Vagina (tissue), 2 donors: ENCODE measurements around the gene NCAM2. TPM values are rescaled to one million over a fixed set of nuclear protein-coding genes. Genes with fewer than 3 reads are reported as not detected.

Experiments used
- DNase-seq, 2 donors: peaks; one replicate each; pipeline ENCODE4 v3.0.0-alpha.2; 2017; ENCODE audit errors: extremely low spot score in 2 of 2
- H3K27ac ChIP-seq: fragments of 200-600 bp; sonication (generic); one replicate; pipeline ENCODE4 v1.5.1; 2019
- H3K27me3 ChIP-seq: fragments of 200-600 bp; sonication (generic); one replicate; pipeline ENCODE4 v1.5.1; 2019
- H3K36me3 ChIP-seq, 2 donors: fragments of 200-600 bp; sonication (generic); one replicate each; pipeline ENCODE4 v1.5.1; 2017 to 2019
- H3K4me1 ChIP-seq: fragments of 200-600 bp; sonication (generic); one replicate; pipeline ENCODE4 v1.5.1; 2019
- H3K4me3 ChIP-seq, 2 donors: fragments of 200-600 bp; sonication (generic); 1 replicate in 1 of 2; 2 replicates in 1 of 2; pipeline ENCODE4 v1.5.1; 2016 to 2019
- H3K9me3 ChIP-seq: fragments of 200-600 bp; sonication (generic); one replicate; pipeline ENCODE4 v1.5.1; 2019
- POLR2A ChIP-seq, 2 donors: fragments of 450-650 bp; IDR thresholded peaks; one replicate each; pipeline ENCODE4 v1.6.1; 2017; ENCODE audit warnings: antibody characterized with exemption in 2 of 2, mild to moderate bottlenecking in 2 of 2, moderate library complexity in 2 of 2
- POLR2AphosphoS5 ChIP-seq, 2 donors: sonication (generic); formaldehyde crosslinking; IDR thresholded peaks; one replicate each; pipeline ENCODE4 v1.9.0; 2017; ENCODE audit warnings: antibody characterized with exemption in 2 of 2, mild to moderate bottlenecking in 2 of 2, low read depth in 1 of 2; ENCODE audit not compliant: insufficient read depth in 1 of 2
- intact Hi-C: fragments of 100-400 bp; cut with DNase I; formaldehyde crosslinking; loops from one replicate; pipeline ENCODE4 v1.15.1; 2023
- total RNA-seq: library from RNA; depleted of rRNA; stranded (reverse); fragments of >200 nt; gene quantifications from one replicate; pipeline ENCODE4 v1.2.3, GENCODE V29; 2016
- TF ChIP-seq, protein P1 (sequence below), 3 experiments: fragments of 450-650 bp in 2 of 3; fragments of 200-600 bp in 1 of 3; sonication (generic) in 1 of 3; IDR thresholded peaks; one replicate each; pipeline ENCODE4 v1.5.1; 2017 to 2019; ENCODE audit warnings: antibody characterized with exemption in 3 of 3, mild to moderate bottlenecking in 2 of 3, moderate library complexity in 2 of 3

NCAM2 gene
- total RNA-seq, 1 donor from 2014 or later, result 4.7 TPM

DNA sequence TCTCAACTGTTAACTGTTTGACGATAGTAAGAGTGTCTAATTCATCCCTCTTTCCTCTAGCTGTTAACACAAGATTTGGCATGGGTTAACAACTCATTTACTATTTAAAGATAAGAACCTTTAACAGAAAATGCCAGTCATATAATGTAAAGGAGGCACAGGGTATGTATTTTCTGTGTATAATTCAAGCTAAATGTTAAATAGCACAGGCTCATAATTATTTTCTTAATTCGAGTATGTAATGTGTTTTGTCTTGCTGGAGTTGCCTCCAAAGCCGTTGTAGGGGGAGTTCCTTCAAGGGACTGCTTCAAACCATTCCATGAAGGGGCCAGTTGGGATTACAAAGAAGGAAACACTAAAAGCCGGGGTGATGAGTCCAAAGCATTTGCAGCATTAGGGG is 111.5 kb downstream of the NCAM2 start:
- Histone ChIP-seq H3K4me1 (no peaks in the 10 kb centered on the region), H3K27me3 (no peaks in the 10 kb centered on the region), H3K27ac (no peak overlapping the region), H3K9me3 (no peaks in the 10 kb centered on the region), H3K4me3 (no peak overlapping the region), H3K36me3 (no peaks in the 10 kb centered on the region)
- no peak for DNase-seq
- intact Hi-C loops, result no loop called here
- TF ChIP-seq POLR2A (IDR thresholded peaks at IDR 0.05), result no peak
- no peak for TF ChIP-seq POLR2AphosphoS5 (IDR thresholded peaks at IDR 0.05; ENCODE audit: insufficient read depth in 1 of 2, low read depth in 1 of 2)
- TF ChIP-seq, protein P1, sequence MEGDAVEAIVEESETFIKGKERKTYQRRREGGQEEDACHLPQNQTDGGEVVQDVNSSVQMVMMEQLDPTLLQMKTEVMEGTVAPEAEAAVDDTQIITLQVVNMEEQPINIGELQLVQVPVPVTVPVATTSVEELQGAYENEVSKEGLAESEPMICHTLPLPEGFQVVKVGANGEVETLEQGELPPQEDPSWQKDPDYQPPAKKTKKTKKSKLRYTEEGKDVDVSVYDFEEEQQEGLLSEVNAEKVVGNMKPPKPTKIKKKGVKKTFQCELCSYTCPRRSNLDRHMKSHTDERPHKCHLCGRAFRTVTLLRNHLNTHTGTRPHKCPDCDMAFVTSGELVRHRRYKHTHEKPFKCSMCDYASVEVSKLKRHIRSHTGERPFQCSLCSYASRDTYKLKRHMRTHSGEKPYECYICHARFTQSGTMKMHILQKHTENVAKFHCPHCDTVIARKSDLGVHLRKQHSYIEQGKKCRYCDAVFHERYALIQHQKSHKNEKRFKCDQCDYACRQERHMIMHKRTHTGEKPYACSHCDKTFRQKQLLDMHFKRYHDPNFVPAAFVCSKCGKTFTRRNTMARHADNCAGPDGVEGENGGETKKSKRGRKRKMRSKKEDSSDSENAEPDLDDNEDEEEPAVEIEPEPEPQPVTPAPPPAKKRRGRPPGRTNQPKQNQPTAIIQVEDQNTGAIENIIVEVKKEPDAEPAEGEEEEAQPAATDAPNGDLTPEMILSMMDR (IDR thresholded peaks at IDR 0.05), result no peak

DNA sequence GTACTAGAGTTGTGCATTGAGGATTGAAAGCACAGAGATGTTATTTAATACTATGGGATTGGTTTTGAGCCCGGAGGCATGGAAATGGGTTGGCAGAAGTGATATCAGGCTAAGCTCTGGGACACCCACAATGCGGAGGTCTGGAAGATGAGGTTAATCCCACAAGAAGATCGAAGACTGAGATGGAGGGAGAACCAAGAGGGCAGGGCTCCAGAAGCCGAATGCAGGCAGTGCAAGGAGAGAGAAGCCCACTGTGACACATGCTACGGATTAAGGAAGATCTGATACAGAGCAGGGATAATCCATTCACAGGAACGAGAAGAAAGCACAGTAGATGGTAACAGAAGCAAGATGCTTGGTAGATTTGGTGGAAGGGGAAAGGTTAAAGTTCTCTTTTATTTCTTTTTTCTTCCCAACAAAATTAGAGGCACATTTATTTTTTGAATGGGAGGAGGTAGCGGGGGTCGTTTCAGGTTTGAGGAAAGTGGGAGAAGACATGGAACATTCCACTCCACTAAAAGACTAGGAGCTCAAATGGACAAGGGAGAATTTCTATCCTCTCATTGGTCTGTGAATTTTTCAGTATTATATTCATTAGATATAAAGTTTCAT is 113.2 kb downstream of the NCAM2 start:
- H3K27me3 ChIP-seq, result no peaks in the 10 kb centered on the region
- TF ChIP-seq POLR2AphosphoS5 (IDR thresholded peaks at IDR 0.05; ENCODE audit: insufficient read depth in 1 of 2, low read depth in 1 of 2) (no peak), POLR2A (IDR thresholded peaks at IDR 0.05) (no peak)
- TF ChIP-seq, protein P1 (IDR thresholded peaks at IDR 0.05), result no peak
- DNase-seq, result no peak
- H3K27ac ChIP-seq, result no peak overlapping the region
- intact Hi-C loops, result no loop called here
- H3K36me3 ChIP-seq, result no peaks in the 10 kb centered on the region
- H3K4me3 ChIP-seq, result no peak overlapping the region
- H3K9me3 ChIP-seq, result no peaks in the 10 kb centered on the region
- H3K4me1 ChIP-seq, result no peaks in the 10 kb centered on the region

- no peaks in the 10 kb centered on the region for H3K27me3 ChIP-seq
- no peak overlapping the region for H3K4me3 ChIP-seq
- no peak for DNase-seq
- H3K36me3 ChIP-seq, result no peaks in the 10 kb centered on the region
- H3K4me1 ChIP-seq, result no peaks in the 10 kb centered on the region
- no peak overlapping the region for H3K27ac ChIP-seq
- intact Hi-C loops, result no loop called here
- H3K9me3 ChIP-seq, result no peaks in the 10 kb centered on the region
- TF ChIP-seq POLR2A (IDR thresholded peaks at IDR 0.05) (no peak), POLR2AphosphoS5 (IDR thresholded peaks at IDR 0.05; ENCODE audit: insufficient read depth in 1 of 2, low read depth in 1 of 2) (no peak)
- TF ChIP-seq, protein P1 (IDR thresholded peaks at IDR 0.05), result no peak
These were observed 116.3 kb downstream of the NCAM2 start for GRCh38 chr21:21114461-21114860.

DNA sequence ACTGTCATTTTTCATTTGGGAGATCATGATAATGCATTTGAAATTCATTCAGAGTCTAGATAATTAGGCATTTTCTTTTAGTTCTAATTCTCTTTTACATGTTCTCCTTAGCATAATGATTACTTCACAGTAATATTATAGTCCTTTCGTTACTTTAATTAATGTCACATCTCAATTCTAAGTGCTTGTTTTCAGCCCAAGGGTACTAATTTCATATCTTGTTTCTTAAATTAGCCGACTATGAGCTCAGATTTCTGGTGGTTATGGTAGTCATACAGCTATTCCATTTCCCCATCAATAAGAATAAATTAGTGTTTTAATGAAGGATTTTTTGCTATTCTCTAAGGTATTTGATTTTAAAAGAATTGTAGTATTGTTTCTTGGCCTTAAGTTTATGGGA is 120.9 kb downstream of the NCAM2 start:
- no peaks in the 10 kb centered on the region for H3K9me3 ChIP-seq
- TF ChIP-seq POLR2A (IDR thresholded peaks at IDR 0.05) (no peak), POLR2AphosphoS5 (IDR thresholded peaks at IDR 0.05; ENCODE audit: insufficient read depth in 1 of 2, low read depth in 1 of 2) (no peak)
- TF ChIP-seq, protein P1 (IDR thresholded peaks at IDR 0.05), result no peak

GRCh38 chr21:21122680-21123079 is 124.5 kb downstream of the NCAM2 start:
- H3K27me3 ChIP-seq, result no peaks in the 10 kb centered on the region
- no peak overlapping the region for H3K27ac ChIP-seq
- H3K9me3 ChIP-seq, result no peaks in the 10 kb centered on the region
- intact Hi-C loops, result no loop called here
- TF ChIP-seq POLR2A (IDR thresholded peaks at IDR 0.05), result no peak
- TF ChIP-seq POLR2AphosphoS5 (IDR thresholded peaks at IDR 0.05; ENCODE audit: insufficient read depth in 1 of 2, low read depth in 1 of 2), result no peak
- TF ChIP-seq, protein P1 (IDR thresholded peaks at IDR 0.05), result no peak
- no peaks in the 10 kb centered on the region for H3K4me1 ChIP-seq
- DNase-seq, result no peak
- H3K4me3 ChIP-seq, result no peak overlapping the region
- H3K36me3 ChIP-seq, result no peaks in the 10 kb centered on the region

More for the DNA sequence above, 120.9 kb downstream of the NCAM2 start:
- no peak overlapping the region for H3K4me3 ChIP-seq
- H3K36me3 ChIP-seq, result no peaks in the 10 kb centered on the region
- DNase-seq, result no peak
- intact Hi-C loops, result no loop called here
- H3K27ac ChIP-seq, result no peak overlapping the region
- no peaks in the 10 kb centered on the region for H3K4me1 ChIP-seq
- H3K27me3 ChIP-seq, result no peaks in the 10 kb centered on the region
